NCI-H187 (cell line): ENCODE results near the gene CAAP1.
A peak's percentile ranks its signal among the peaks of the same experiment; 100 is the strongest.
"Not testable (repeated sequence)": the region's sequence is repeated elsewhere in the genome, so short reads cannot be mapped to it uniquely, and the experiment has no call there.

ENCODE experiments used
- DNase-seq, 2 experiments: peaks; one replicate each; lab custom pipeline; 2025; lab: John Stamatoyannopoulos, UW

CAAP1 gene

GRCh38 chr9:26828391-26828955 lies 64.1 kb downstream of the CAAP1 start:
- not testable (repeated sequence) for DNase-seq

DNA sequence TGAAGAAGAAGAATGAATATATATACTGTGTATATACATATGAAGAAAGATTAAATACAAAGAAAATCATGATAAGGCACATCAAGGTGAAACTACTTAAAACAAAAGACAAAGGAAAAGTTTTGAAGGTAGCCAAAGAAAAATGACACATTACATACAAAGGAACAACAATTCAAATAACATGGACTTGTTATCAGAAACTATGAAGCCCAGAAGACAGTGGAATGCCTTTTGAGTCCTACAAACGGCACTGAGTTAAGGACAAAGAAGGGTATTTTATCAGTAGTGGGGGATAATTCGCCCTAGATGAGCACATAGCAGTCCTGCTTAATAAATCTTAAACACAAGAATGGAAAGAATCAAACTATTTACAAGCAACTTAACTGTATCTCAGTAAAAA lies 77.8 kb downstream of the CAAP1 start:
- DNase-seq = no peak

DNA sequence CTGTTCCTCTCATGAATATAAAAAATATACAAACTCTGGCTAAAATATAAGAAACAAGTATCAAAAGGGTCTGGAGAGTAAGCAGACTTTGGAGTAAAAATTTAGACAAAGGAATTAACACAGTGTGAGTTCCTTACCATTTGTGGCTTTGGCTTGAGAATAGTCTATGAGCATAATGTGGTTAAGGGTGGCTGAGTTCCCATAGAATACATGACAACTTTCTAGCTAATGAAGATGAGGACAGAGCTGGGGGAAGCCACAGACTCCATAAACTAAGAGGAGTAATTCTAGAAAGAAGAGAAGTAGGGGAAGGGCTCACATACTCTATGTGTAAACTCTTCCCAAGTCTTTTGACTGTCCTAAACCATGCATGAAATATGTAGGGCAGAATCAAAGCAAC lies 79.4 kb downstream of the CAAP1 start:
- DNase-seq = no peak

- no peak for DNase-seq
Measured at GRCh38 chr9:26812217-26812616, 80.4 kb downstream of the CAAP1 start.

GRCh38 chr9:26811106-26811505 lies 81.5 kb downstream of the CAAP1 start:
- DNase-seq = no peak

DNA sequence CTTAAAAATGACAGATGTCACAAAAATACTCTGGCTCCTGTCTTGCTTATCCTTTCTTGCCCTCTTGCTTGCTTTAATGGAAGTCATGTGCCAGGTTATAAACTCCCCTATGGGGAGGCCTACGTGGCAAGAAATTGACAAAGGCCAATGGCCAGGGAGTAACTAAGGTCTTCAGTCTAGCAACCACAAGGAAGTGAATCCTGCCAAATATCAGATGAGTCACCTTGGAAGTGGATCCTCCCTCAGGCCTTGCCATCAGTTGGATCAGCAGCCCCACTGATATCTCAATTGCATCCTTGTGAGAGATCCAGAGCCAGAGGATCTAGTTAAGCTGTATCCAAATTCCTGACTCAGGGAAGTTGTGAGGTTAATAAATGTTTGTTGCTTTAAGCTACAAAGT lies 82.8 kb downstream of the CAAP1 start:
- no peak for DNase-seq

GRCh38 chr9:26807161-26807560 lies 85.4 kb downstream of the CAAP1 start:
- DNase-seq = no peak

- DNase-seq = peak in 1 of 2 experiments; percentile 3
Measured at GRCh38 chr9:26802921-26803320, 89.7 kb downstream of the CAAP1 start.

- no peak for DNase-seq
Measured at GRCh38 chr9:26801772-26802171, 90.8 kb downstream of the CAAP1 start.

GRCh38 chr9:26800322-26800721 lies 92.3 kb downstream of the CAAP1 start:
- DNase-seq = no peak

- DNase-seq = no peak
Measured at GRCh38 chr9:26791274-26791673, 101.3 kb downstream of the CAAP1 start.
